Measurements from ENCODE around the gene PLXNA2.
A peak's percentile ranks its signal among the peaks of the same experiment; 100 is the strongest.

PLXNA2 gene

DNA sequence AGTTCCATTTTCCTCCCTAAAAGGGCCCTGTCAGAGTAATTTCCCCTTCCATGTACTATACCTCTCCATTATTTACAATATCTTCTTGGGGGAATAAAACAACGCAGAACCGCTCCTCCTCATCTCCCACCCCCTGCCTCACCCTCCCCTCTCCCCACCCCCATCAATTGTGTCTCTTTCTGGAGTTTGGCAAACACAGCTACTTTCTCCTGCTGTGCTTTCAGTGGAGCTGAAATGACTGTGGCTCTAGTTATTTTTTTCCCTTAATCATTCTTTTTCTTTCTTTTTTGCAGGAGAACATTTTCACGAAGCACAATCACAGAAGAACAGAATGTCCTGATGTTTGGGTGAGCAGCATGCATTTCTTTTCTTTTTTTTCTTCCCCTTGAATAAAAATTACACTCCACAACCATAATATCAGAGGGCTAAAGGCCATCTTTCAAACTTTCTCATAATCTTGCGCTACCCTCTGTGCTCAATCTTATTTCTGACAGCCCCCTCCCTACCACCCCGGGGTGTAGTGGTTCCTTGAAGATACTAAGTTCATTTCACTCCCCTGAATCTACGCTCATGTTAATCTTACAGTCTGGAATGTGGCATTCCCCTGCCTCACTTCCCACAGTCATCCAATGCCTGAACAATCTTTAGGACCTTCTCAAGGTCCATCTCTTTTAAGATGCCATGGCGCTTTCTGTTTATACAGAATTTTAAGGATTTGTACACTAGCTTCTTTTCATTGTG is 8.8 kb upstream of the PLXNA2 start:
- peaks cover 64% of the 10 kb centered on the region for H3K27me3 Mint-ChIP-seq
- no peaks in the 10 kb centered on the region for H3K9me3 Mint-ChIP-seq
- ATAC-seq: no peak
- no peaks in the 10 kb centered on the region for H3K4me1 Mint-ChIP-seq
- no peak overlapping the region for H3K4me3 Mint-ChIP-seq
- H3K27ac Mint-ChIP-seq: peak overlapping the region in 1 of 2 donors; percentile 9
- DNase-seq: no peak

DNA sequence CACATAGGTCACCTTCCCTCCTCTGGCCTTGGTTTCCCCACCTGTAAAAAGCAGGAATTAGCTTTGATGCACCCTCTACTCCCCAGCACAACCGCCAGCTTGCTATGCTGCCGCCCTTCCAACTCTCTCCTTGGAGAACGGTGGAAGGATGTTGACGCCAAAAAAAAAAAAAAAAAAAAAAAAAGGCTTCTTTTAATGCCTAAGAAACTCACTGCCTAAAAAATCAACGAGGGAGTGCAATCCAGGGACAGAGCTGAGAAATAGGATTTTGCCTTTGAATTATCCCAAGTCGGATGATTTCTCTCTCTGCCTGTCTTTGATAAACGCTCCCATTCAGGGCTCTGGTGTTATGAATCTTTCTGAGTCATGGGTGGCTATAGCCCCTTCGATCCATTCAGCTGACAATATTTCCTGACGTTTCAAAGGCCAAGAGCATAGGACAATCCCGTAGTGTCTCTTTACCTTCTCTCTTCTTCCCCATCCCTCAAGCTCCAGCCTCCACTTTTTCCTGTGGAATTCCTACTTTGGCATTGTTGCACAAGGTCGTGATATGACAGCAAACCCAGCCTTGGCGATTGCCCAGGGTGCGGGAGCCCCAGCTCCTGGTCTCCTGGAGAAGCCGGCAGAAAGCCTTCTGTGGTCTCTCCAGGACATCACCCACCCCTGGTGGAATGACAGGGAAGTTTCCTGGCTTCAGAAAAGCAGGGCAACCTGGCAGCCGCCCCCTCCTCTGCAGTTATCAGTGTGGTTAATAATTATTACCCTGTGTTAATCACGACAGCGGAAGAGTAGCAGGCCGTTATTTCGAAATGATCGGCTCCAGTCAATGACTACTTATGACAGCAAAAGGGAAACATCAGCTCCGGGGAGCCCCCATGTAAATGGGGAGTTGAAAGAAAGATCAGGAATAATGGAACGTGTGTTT is 8.0 kb upstream of the PLXNA2 start:
- DNase-seq (no peak), ATAC-seq (no peak)
- no peak overlapping the region for H3K27ac Mint-ChIP-seq
- H3K4me1 Mint-ChIP-seq: no peaks in the 10 kb centered on the region
- no peak overlapping the region for H3K4me3 Mint-ChIP-seq
- H3K9me3 Mint-ChIP-seq: no peaks in the 10 kb centered on the region
- H3K27me3 Mint-ChIP-seq: peaks cover 56% of the 10 kb centered on the region

DNA sequence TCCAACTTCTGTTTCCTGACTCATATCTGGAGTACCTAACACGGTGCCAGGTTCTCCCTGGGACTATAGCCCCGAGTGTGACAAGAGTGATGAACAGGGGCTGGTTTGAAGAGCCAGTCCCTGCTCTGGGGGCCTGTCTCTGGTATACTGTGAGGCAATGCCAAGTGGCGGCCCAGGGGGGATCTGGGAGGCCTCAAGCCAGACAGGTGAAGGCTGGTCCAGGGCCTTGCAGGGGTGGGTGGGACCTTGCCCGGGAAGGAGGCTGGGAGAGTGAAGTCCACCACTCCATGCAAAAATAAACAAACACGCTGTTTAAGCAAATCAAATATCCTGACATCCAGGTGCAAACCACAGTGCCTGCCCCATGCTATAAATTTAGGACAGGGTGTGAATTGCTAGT is 6.8 kb upstream of the PLXNA2 start:
- H3K27ac Mint-ChIP-seq: no peak overlapping the region
- no peak overlapping the region for H3K4me3 Mint-ChIP-seq
- ATAC-seq (no peak), DNase-seq (no peak)
- peaks cover 45% of the 10 kb centered on the region for H3K27me3 Mint-ChIP-seq
- H3K9me3 Mint-ChIP-seq: no peaks in the 10 kb centered on the region
- no peaks in the 10 kb centered on the region for H3K4me1 Mint-ChIP-seq

- ATAC-seq (no peak), DNase-seq (no peak)
- H3K4me3 Mint-ChIP-seq: no peak overlapping the region
- H3K9me3 Mint-ChIP-seq: no peaks in the 10 kb centered on the region
- peaks cover 41% of the 10 kb centered on the region for H3K27me3 Mint-ChIP-seq
- H3K27ac Mint-ChIP-seq: no peak overlapping the region
- no peaks in the 10 kb centered on the region for H3K4me1 Mint-ChIP-seq
Measured at GRCh38 chr1:208250613-208251012, 6.4 kb upstream of the PLXNA2 start.

DNA sequence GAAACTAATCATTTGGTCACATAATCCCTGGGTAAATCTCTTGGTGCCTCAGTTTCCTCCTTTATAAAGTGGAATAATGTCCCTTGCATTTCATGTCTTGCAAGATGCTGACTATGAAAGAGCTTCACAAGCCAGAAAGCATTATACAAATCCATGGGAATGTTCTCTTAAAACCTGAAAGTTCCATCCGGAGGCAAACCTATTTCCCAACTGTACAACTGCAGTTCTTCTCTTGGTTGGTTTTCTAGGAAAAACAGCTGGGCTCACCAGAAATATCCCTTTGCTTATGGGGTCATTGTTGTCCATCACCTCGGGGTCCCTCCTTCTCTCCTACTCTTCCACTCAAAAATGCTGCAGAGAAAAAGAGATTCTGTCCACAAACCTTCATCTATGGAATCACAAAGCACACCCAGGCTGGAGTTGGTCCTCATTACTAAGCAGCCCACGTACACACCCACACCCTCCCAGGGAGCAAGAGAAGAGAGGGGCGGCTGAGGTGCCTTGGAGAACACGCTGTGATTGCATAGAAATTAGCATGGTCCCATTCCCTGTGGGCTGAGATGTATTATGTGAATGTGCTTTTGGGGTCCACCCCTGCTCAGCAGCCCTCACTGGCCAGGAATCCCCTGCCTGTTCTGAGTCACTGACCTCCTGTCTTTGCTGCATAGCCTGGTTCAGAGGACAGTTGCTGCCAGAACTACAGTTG is 5.0 kb upstream of the PLXNA2 start:
- Mint-ChIP-seq H3K9me3 (no peaks in the 10 kb centered on the region), H3K4me3 (no peak overlapping the region), H3K27ac (no peak overlapping the region), H3K27me3 (peaks cover 37% of the 10 kb centered on the region), H3K4me1 (peaks cover 10% of the 10 kb centered on the region)
- ATAC-seq (no peak), DNase-seq (no peak)

GRCh38 chr1:208248307-208248801 is 4.2 kb upstream of the PLXNA2 start:
- H3K27ac Mint-ChIP-seq: no peak overlapping the region
- H3K27me3 Mint-ChIP-seq: peaks cover 35% of the 10 kb centered on the region
- no peak overlapping the region for H3K4me3 Mint-ChIP-seq
- peaks cover 17% of the 10 kb centered on the region for H3K4me1 Mint-ChIP-seq
- ATAC-seq (no peak), DNase-seq (no peak)
- no peaks in the 10 kb centered on the region for H3K9me3 Mint-ChIP-seq

DNA sequence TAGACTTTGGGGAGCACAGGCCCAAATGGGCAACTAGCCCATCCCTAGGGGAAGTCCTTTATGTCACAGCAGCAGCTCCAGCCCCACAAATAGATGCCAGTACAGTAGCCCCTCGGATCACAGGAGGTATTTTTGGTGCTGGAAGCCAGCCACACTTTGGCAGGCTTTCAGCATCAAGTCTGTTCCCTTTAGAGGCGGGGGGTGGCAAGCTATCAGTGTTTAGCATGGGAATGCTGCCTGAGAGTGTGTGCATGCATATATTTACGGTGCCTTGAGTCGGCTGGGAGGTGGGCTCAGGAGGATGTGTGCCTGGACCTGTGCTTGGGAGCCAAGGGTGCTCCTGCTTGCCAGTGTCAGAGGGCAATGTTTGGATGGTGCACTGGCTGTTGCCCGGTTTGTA is 3.5 kb upstream of the PLXNA2 start:
- no peak for DNase-seq
- Mint-ChIP-seq H3K27me3 (peaks cover 35% of the 10 kb centered on the region), H3K4me3 (no peak overlapping the region), H3K27ac (no peak overlapping the region), H3K9me3 (no peaks in the 10 kb centered on the region), H3K4me1 (peaks cover 22% of the 10 kb centered on the region)
- no peak for ATAC-seq

DNA sequence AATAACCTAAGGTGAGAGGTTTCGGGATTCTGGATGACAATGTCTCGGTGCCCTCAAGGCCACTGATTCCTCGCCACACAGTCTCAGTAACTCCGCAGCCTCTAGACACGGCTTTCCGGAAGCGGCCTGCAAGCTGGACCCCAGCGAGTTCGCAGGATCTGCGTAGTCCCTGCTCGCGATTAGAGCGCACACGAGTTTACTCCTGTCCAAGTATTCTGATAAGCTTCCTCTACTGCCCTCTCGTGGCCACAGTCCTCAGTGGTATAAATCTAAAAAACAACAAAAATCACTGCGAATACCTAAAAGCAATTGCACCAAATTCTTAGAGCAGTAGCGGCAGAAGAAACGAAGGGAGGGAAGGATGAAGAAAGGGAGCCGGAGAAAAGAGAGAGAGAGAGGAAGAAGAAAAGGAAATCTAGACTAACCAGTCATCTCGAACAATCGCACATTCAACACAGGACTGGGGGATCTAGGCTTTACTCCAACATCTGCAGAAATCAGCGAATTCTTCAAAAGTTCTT is 1.1 kb upstream of the PLXNA2 start:
- H3K27ac Mint-ChIP-seq: no peak overlapping the region

DNA sequence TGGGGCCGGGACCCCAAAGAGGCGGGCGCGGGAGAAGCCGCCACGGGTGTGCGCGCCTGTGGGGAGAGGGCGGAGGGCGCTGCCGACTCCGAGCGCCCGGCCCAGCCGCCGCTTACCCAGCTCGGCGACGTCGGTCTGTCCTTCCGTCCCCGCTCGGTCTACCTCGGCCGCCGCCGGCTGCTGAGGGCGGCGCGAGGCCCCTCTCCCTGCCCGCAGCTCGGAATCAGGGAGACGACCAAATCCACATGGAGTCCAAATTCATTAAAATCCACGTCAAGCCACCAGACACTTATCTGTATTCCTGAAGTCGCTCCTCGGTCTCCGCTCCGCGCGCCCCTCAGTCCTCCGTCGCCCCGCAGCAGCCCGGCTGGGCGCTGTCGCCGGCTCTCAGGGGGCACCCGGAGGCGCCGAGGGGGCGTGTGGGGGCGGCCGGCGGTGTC is 637 bp downstream of the PLXNA2 start:
- Mint-ChIP-seq H3K27ac (no peak overlapping the region), H3K4me1 (peaks cover 27% of the 10 kb centered on the region), H3K27me3 (peaks cover 49% of the 10 kb centered on the region), H3K9me3 (no peaks in the 10 kb centered on the region), H3K4me3 (peak overlapping the region; percentile 86 to 87)
- ATAC-seq (peak; percentile 31), DNase-seq (peak; percentile 34 to 40)

More for the DNA sequence above, 1.1 kb upstream of the PLXNA2 start:
- H3K4me1 Mint-ChIP-seq: peaks cover 27% of the 10 kb centered on the region
- peaks cover 42% of the 10 kb centered on the region for H3K27me3 Mint-ChIP-seq
- peak overlapping the region; percentile 90 to 93 for H3K4me3 Mint-ChIP-seq
- DNase-seq (peak; percentile 78 to 81), ATAC-seq (peak; percentile 76)
- H3K9me3 Mint-ChIP-seq: no peaks in the 10 kb centered on the region

GRCh38 chr1:208242941-208243526 is 1.1 kb downstream of the PLXNA2 start:
- no peak overlapping the region for H3K27ac Mint-ChIP-seq
- ATAC-seq: no peak

DNA sequence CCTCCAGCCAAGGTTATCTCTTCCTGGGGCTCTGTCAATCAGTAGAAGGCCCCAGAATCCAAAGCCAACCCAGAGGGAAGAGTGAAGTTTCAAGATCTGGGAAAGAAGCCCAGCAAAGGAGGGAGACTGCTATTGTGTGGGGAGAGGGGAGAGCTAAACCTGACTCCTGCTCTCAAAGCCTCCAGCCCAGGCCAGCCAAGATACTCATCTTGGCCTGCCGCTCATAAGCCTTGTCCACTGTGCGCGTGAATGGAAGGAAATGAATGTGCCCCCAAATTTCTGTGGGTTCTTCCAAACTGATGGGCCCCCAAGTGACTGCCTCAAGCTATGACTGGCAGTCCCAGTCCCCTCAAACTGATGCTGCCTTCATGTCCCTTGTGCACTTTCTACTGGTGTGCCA is 2.0 kb downstream of the PLXNA2 start:
- Mint-ChIP-seq H3K4me3 (no peak overlapping the region), H3K27me3 (peaks cover 60% of the 10 kb centered on the region), H3K9me3 (no peaks in the 10 kb centered on the region), H3K27ac (no peak overlapping the region), H3K4me1 (peaks cover 27% of the 10 kb centered on the region)
- DNase-seq: no peak
- no peak for ATAC-seq

More at GRCh38 chr1:208242941-208243526, 1.1 kb downstream of the PLXNA2 start:
- Mint-ChIP-seq H3K4me3 (peak overlapping the region; percentile 69 to 73), H3K4me1 (peaks cover 27% of the 10 kb centered on the region), H3K27me3 (peaks cover 54% of the 10 kb centered on the region), H3K9me3 (no peaks in the 10 kb centered on the region)
- DNase-seq: peak in 1 of 2 donors; percentile 12

GRCh38 chr1:208241512-208241911 is 2.7 kb downstream of the PLXNA2 start:
- Mint-ChIP-seq H3K4me1 (peaks cover 33% of the 10 kb centered on the region), H3K4me3 (no peak overlapping the region), H3K9me3 (no peaks in the 10 kb centered on the region), H3K27ac (no peak overlapping the region), H3K27me3 (peaks cover 60% of the 10 kb centered on the region)
- DNase-seq (no peak), ATAC-seq (no peak)

DNA sequence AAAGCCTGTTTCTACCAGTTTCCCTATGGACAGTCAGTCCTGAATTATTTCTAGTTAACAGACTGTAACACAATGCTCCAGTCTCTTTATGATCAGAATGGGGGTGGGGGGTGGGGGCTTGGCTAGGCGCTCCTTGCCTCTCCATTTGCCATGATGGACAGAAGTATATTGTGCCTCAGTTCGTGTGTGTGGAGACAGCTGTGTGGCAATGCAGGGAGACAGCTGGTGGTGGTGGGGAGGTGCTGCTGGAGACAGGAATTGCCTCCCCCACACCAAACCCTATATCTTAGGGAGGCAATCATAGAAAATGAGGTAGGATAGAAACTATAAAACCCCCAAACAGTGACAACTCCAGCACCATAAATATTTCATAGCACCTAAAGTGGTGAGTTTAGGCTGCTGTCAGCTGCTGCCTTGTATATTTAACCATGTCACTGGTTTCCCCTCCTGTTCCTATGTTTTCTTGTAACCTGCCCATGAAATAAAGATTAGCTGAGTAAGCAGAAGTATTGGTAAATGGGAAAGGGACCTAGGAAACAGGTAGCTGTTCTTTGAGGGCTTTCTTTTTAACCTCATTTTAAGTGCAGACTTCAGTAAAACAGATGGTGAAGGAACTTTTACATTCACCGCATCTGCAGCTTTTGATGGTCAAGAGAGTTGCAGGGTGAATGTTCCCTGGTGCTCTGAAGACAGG is 3.4 kb downstream of the PLXNA2 start:
- H3K27me3 Mint-ChIP-seq: peaks cover 60% of the 10 kb centered on the region
- peaks cover 40% of the 10 kb centered on the region for H3K4me1 Mint-ChIP-seq
- DNase-seq: no peak
- no peak overlapping the region for H3K4me3 Mint-ChIP-seq
- H3K9me3 Mint-ChIP-seq: no peaks in the 10 kb centered on the region
- no peak overlapping the region for H3K27ac Mint-ChIP-seq
- no peak for ATAC-seq

Data from stimulated activated naive CD8-positive, alpha-beta T cell treated with anti-CD3 and anti-CD28 coated beads, Interleukin-15, amount 100 ng/mL, for 72 hours (primary cell).